Measurements from ENCODE around the gene AKAP9. TPM values are rescaled to one million over a fixed set of nuclear protein-coding genes. Genes with fewer than 3 reads are reported as not detected.
"Not testable (repeated sequence)": the region's sequence is repeated elsewhere in the genome, so short reads cannot be mapped to it uniquely, and the experiment has no call there.

Gene AKAP9
- total RNA-seq, 2 experiments from 2014 or later, result 20.0 to 26.2 TPM

DNA sequence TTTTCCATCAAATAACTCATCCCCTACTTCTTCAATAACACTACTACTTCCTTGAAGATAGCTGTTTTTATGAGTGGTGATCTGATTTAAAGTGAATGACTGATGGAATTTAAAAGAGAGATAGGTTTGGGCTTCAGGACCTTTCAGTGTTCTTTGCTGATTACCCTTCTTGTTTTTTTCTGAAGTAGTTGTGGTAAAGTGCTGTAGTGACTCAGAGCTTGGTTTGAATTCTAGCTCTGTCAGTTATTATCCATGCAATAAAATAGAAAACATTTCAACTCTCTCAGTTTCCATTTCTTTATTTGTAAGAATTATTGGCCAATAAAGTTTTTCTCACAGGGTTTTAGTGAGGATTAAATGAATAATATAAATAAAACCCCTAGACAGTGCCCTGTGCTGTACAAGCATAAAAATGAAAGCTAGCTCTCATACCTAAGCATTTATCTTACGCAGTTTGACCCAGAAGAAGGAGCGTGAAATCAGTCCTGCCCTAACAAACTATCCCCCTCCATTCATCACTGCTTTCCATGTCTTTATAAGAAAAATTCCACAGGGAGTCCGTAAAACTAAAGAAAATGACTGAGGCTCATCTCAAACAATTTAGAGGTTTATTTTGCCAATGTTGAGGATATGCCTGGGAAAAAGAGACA lies 25.1 kb upstream of the AKAP9 start:
- no peaks in the 10 kb centered on the region for H3K4me1 Mint-ChIP-seq (ENCODE audit: low read depth)
- no peak overlapping the region for H3K27ac Mint-ChIP-seq
- no peaks in the 10 kb centered on the region for H3K9me3 Mint-ChIP-seq
- CTCF ChIA-PET, result no interaction called here
- H3K36me3 Mint-ChIP-seq (ENCODE audit: low read depth), result no peaks in the 10 kb centered on the region
- intact Hi-C loops (cut with micrococcal nuclease), result no loop called here
- no peak for DNase-seq
- H3K4me3 Mint-ChIP-seq, result no peak overlapping the region
- H3K27me3 Mint-ChIP-seq (ENCODE audit: low read depth), result peaks cover 8% of the 10 kb centered on the region

DNA sequence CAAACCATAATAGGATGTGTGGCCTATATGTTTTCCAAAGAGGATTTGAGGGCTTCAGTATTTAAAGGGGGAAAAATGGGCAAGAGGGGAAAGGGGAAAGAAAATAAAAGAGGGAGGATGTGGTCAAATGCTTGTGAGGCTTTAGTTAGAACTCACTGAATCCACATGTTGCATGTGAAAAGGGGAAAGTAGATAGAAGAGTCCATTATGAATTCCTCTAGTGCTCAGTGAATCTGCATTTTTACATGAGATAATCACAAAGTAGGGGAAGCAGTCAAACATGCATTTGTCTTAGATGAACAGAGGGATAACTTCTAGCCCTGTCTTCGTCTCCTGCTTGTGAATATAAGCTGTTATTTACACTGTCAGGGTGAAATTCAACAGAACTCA lies 24.6 kb upstream of the AKAP9 start:
- no peak overlapping the region for H3K4me3 Mint-ChIP-seq
- intact Hi-C loops (cut with micrococcal nuclease), result no loop called here
- H3K36me3 Mint-ChIP-seq (ENCODE audit: low read depth), result no peaks in the 10 kb centered on the region
- H3K9me3 Mint-ChIP-seq, result no peaks in the 10 kb centered on the region
- no peak for DNase-seq
- no peaks in the 10 kb centered on the region for H3K4me1 Mint-ChIP-seq (ENCODE audit: low read depth)
- H3K27ac Mint-ChIP-seq, result no peak overlapping the region
- peaks cover 8% of the 10 kb centered on the region for H3K27me3 Mint-ChIP-seq (ENCODE audit: low read depth)
- CTCF ChIA-PET, result no interaction called here

- Mint-ChIP-seq H3K36me3 (ENCODE audit: low read depth) (no peaks in the 10 kb centered on the region), H3K27me3 (ENCODE audit: low read depth) (peaks cover 8% of the 10 kb centered on the region), H3K27ac (no peak overlapping the region), H3K4me3 (no peak overlapping the region), H3K9me3 (no peaks in the 10 kb centered on the region), H3K4me1 (ENCODE audit: low read depth) (no peaks in the 10 kb centered on the region)
- intact Hi-C loops (cut with micrococcal nuclease), result no loop called here
- no peak for DNase-seq
- CTCF ChIA-PET, result no interaction called here
These were observed 22.3 kb upstream of the AKAP9 start for GRCh38 chr7:91918356-91918755.

GRCh38 chr7:91922857-91923256 lies 17.8 kb upstream of the AKAP9 start:
- peaks cover 1% of the 10 kb centered on the region for H3K4me1 Mint-ChIP-seq (ENCODE audit: low read depth)
- peaks cover 8% of the 10 kb centered on the region for H3K27me3 Mint-ChIP-seq (ENCODE audit: low read depth)
- no peak for DNase-seq
- H3K27ac Mint-ChIP-seq, result no peak overlapping the region
- H3K4me3 Mint-ChIP-seq, result no peak overlapping the region
- intact Hi-C loops (cut with micrococcal nuclease), result no loop called here
- H3K9me3 Mint-ChIP-seq, result peaks cover 2% of the 10 kb centered on the region
- CTCF ChIA-PET, result no interaction called here
- peaks cover 1% of the 10 kb centered on the region for H3K36me3 Mint-ChIP-seq (ENCODE audit: low read depth)

DNA sequence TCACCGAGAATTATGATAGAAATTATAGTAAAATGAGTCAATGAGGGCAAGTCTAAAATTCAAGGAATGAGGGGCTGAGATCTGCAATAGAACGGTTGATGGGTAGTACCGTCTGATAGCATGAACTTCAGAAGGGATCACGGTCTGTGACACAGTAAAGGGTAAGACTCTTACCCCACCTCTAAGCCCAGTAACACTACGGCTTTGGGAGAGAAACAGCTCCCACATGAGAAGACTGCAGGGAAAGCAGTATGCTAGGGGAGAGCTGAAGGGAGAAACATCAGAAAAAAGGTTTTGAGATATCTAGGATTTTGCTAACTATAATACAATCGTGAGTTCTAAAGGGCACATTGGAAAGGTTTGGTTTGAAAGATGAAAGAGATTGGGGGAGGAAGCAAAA lies 12.8 kb upstream of the AKAP9 start:
- CTCF ChIA-PET, result no interaction called here
- Mint-ChIP-seq H3K27me3 (ENCODE audit: low read depth) (peaks cover 3% of the 10 kb centered on the region), H3K4me1 (ENCODE audit: low read depth) (peaks cover 19% of the 10 kb centered on the region), H3K27ac (no peak overlapping the region), H3K36me3 (ENCODE audit: low read depth) (peaks cover 1% of the 10 kb centered on the region), H3K4me3 (no peak overlapping the region), H3K9me3 (peaks cover 2% of the 10 kb centered on the region)
- intact Hi-C loops (cut with micrococcal nuclease), result no loop called here
- DNase-seq, result no peak

- peaks cover 3% of the 10 kb centered on the region for H3K27me3 Mint-ChIP-seq (ENCODE audit: low read depth)
- intact Hi-C loops (cut with micrococcal nuclease), result loop anchor here (1.0 kb wide), 1 partner anchor 11 kb away; the partner anchor contains the start of gene AKAP9
- H3K4me3 Mint-ChIP-seq, result no peak overlapping the region
- peaks cover 1% of the 10 kb centered on the region for H3K36me3 Mint-ChIP-seq (ENCODE audit: low read depth)
- CTCF ChIA-PET, result no interaction called here
- H3K9me3 Mint-ChIP-seq, result peaks cover 2% of the 10 kb centered on the region
- peak; percentile 15 for DNase-seq
- no peak overlapping the region for H3K27ac Mint-ChIP-seq
- H3K4me1 Mint-ChIP-seq (ENCODE audit: low read depth), result peaks cover 19% of the 10 kb centered on the region
These were observed 11.2 kb upstream of the AKAP9 start for GRCh38 chr7:91929463-91929862.

DNA sequence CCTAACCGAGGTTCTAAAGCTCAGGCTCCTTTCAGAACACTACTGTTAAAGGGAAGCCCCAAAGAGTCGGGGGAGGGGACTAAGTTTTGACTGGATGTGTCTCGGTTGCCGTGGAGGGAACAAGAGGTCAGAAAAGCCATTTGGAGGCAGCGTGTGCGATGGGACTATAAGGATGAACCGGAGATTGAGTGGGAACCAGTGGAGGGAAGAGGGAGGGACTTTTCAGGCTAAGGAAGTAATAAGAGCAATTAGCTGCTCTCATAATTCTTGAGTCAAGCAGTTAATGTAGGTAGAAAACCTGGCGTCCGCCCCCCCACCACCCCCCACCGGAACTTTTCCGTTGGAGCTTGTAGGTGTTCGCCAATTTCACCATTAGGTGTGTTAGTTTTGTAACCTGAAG lies 491 bp upstream of the AKAP9 start:
- peaks cover 4% of the 10 kb centered on the region for H3K36me3 Mint-ChIP-seq (ENCODE audit: low read depth)
- CTCF ChIA-PET, result interaction anchor here (0.6 to 3.1 kb wide), 7 partner anchors 25 to 588 kb away, joined by 3 to 16 read pairs (median 4); partner anchors contain the start of genes GATAD1, MTERF1, PEX1 and RBM48

GRCh38 chr7:91941450-91941849 lies 788 bp downstream of the AKAP9 start:
- Mint-ChIP-seq H3K36me3 (ENCODE audit: low read depth) (peaks cover 5% of the 10 kb centered on the region), H3K27ac (peak overlapping the region; percentile 94), H3K27me3 (ENCODE audit: low read depth) (no peaks in the 10 kb centered on the region), H3K4me1 (ENCODE audit: low read depth) (peaks cover 34% of the 10 kb centered on the region), H3K9me3 (no peaks in the 10 kb centered on the region), H3K4me3 (peak overlapping the region; percentile 90)
- DNase-seq, result peak; percentile 65
- intact Hi-C loops (cut with micrococcal nuclease), result loop anchor here (1.0 to 10.0 kb wide), 5 partner anchors 304 to 1597 kb away; partner anchors contain the start of genes ANKIB1, FZD1, GTPBP10 and KRIT1
- CTCF ChIA-PET, result interaction anchor here (0.8 to 3.1 kb wide), 5 partner anchors 12 to 510 kb away, joined by 3 to 16 read pairs (median 5); partner anchors contain the start of genes GATAD1 and MTERF1

More for the DNA sequence above, 491 bp upstream of the AKAP9 start:
- H3K9me3 Mint-ChIP-seq, result no peaks in the 10 kb centered on the region
- no peaks in the 10 kb centered on the region for H3K27me3 Mint-ChIP-seq (ENCODE audit: low read depth)
- intact Hi-C loops (cut with micrococcal nuclease), result loop anchor here (1.0 to 10.0 kb wide), 11 partner anchors 11 to 1595 kb away; partner anchors contain the start of genes CYP51A1, FZD1, GTPBP10 and LRRD1
- peak overlapping the region; percentile 90 for H3K4me3 Mint-ChIP-seq
- peak overlapping the region; percentile 94 for H3K27ac Mint-ChIP-seq
- DNase-seq, result peak; percentile 68
- H3K4me1 Mint-ChIP-seq (ENCODE audit: low read depth), result peaks cover 25% of the 10 kb centered on the region

- DNase-seq, result no peak
- H3K27me3 Mint-ChIP-seq (ENCODE audit: low read depth), result no peaks in the 10 kb centered on the region
- no peaks in the 10 kb centered on the region for H3K9me3 Mint-ChIP-seq
- peaks cover 36% of the 10 kb centered on the region for H3K4me1 Mint-ChIP-seq (ENCODE audit: low read depth)
- H3K36me3 Mint-ChIP-seq (ENCODE audit: low read depth), result peaks cover 8% of the 10 kb centered on the region
- H3K27ac Mint-ChIP-seq, result no peak overlapping the region
- CTCF ChIA-PET, result interaction anchor here (1.1 to 3.1 kb wide), 3 partner anchors 11 to 509 kb away, joined by 3 to 16 read pairs (median 8); partner anchors contain the start of gene MTERF1
- intact Hi-C loops (cut with micrococcal nuclease), result loop anchor here (1.0 to 10.0 kb wide), 5 partner anchors 587 to 1598 kb away; partner anchors contain the start of genes FZD1 and GTPBP10
- peak overlapping the region; percentile 90 for H3K4me3 Mint-ChIP-seq
These were observed 1.6 kb downstream of the AKAP9 start for GRCh38 chr7:91942312-91942711.

- CTCF ChIA-PET; H3K9me3 Mint-ChIP-seq; H3K36me3 Mint-ChIP-seq (ENCODE audit: low read depth); H3K27ac Mint-ChIP-seq; DNase-seq; H3K4me3 Mint-ChIP-seq; H3K27me3 Mint-ChIP-seq (ENCODE audit: low read depth): not testable (repeated sequence)
- intact Hi-C loops (cut with micrococcal nuclease), result loop anchor here (5.0 to 10.0 kb wide), 4 partner anchors 642 to 1600 kb away; partner anchors contain the start of genes FZD1 and GTPBP10
- H3K4me1 Mint-ChIP-seq (ENCODE audit: low read depth), result peaks cover 39% of the 10 kb centered on the region
These were observed 4.3 kb downstream of the AKAP9 start for GRCh38 chr7:91944970-91945369.

GRCh38 chr7:91945476-91945875 lies 4.8 kb downstream of the AKAP9 start:
- Mint-ChIP-seq H3K27ac (no peak overlapping the region), H3K4me3 (no peak overlapping the region), H3K36me3 (ENCODE audit: low read depth) (peaks cover 8% of the 10 kb centered on the region), H3K9me3 (no peaks in the 10 kb centered on the region), H3K27me3 (ENCODE audit: low read depth) (no peaks in the 10 kb centered on the region), H3K4me1 (ENCODE audit: low read depth) (peaks cover 40% of the 10 kb centered on the region)
- CTCF ChIA-PET, result interaction anchor here (0.6 to 1.7 kb wide), 2 partner anchors 35 to 65 kb away, joined by 5 to 6 read pairs; partner anchors contain the start of gene MTERF1
- intact Hi-C loops (cut with micrococcal nuclease), result loop anchor here (10.0 kb wide), 2 partner anchors 681 to 1601 kb away; partner anchors contain the start of genes FZD1 and GTPBP10
- DNase-seq, result no peak

GRCh38 chr7:91946549-91946948 lies 5.9 kb downstream of the AKAP9 start:
- DNase-seq, result no peak
- Mint-ChIP-seq H3K4me3 (no peak overlapping the region), H3K36me3 (ENCODE audit: low read depth) (peaks cover 4% of the 10 kb centered on the region), H3K27ac (no peak overlapping the region), H3K4me1 (ENCODE audit: low read depth) (peaks cover 39% of the 10 kb centered on the region), H3K9me3 (no peaks in the 10 kb centered on the region), H3K27me3 (ENCODE audit: low read depth) (no peaks in the 10 kb centered on the region)
- CTCF ChIA-PET, result interaction anchor here (1.0 to 1.7 kb wide), 3 partner anchors 19 to 116 kb away, joined by 3 to 6 read pairs (median 3); partner anchors contain the start of gene MTERF1
- intact Hi-C loops (cut with micrococcal nuclease), result loop anchor here (10.0 kb wide), 2 partner anchors 682 to 1602 kb away; partner anchors contain the start of genes FZD1 and GTPBP10
